GM12891 (cell line): ENCODE results near the gene WDR90.

Source experiments
- POLR2A ChIP-seq: IDR thresholded peaks from 2 replicates; pipeline ENCODE4 v1.6.1; 2011; ENCODE audit warnings: low read depth, low read length, control low read depth
- POLR2AphosphoS5 ChIP-seq: IDR thresholded peaks from 2 replicates; pipeline ENCODE4 v1.6.1; 2011; ENCODE audit warnings: low read depth, low read length, control low read depth
- POU2F2 ChIP-seq: IDR thresholded peaks from 2 replicates; pipeline ENCODE4 v1.6.1; 2011; ENCODE audit warnings: low read depth, mild to moderate bottlenecking, control low read depth, low read length, moderate library complexity
- SPI1 ChIP-seq: IDR thresholded peaks from 2 replicates; pipeline ENCODE4 v1.6.1; 2011; ENCODE audit warnings: low read depth, low read length, control low read depth
- TAF1 ChIP-seq: IDR thresholded peaks from 2 replicates; pipeline ENCODE4 v1.6.1; 2011; ENCODE audit warnings: low read depth, low read length, control low read depth

DNA sequence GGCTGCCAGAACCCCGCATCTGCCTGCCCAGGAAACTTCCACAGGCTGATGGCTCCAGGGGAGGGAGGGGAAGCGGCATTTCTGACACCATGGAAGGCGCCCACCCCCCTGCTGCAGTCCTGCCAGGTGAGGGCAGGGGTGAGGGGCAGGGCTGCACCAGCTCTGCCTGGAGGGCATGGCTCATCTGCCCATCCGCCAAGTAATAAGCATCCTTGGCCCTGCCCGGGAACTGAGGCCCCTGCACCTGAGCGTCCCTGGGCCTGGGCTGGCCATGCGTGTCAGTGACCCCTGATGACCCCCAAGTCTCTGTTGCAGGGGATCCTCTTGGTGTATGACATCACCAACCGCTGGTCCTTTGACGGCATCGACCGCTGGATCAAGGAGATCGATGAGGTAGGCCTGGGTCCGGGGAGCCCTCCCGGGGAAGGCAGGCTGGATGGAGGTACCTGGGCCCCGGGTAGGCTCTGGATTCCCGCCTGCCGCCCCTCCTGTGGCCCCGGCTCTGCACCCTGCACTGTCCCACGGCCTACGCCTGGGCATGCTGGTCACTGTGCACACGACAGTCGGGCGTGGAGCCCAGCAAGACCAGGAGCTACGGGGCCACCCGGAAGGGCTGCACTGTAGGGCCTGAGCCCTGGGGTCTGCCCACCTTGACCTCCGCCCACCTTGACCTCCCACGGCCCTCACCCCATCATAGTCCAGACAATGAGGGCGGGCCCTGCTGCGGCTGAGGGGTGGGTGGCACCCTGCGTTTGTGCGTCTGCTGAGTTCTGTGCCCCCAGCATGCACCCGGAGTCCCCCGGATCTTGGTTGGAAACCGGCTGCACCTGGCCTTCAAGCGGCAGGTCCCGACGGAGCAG, 23.8 kb upstream of the WDR90 start:
- TF ChIP-seq POLR2A (no peak), POLR2AphosphoS5 (no peak), TAF1 (no peak), POU2F2 (no peak), SPI1 (no peak)
